Measurements from ENCODE around the gene IRAK1. TPM values are rescaled to one million over a fixed set of nuclear protein-coding genes. Genes with fewer than 3 reads are reported as not detected.

The IRAK1 gene
- total and polyA plus RNA-seq, 12 donors, result 18.2 to 59.0 (median 27.1) TPM

DNA sequence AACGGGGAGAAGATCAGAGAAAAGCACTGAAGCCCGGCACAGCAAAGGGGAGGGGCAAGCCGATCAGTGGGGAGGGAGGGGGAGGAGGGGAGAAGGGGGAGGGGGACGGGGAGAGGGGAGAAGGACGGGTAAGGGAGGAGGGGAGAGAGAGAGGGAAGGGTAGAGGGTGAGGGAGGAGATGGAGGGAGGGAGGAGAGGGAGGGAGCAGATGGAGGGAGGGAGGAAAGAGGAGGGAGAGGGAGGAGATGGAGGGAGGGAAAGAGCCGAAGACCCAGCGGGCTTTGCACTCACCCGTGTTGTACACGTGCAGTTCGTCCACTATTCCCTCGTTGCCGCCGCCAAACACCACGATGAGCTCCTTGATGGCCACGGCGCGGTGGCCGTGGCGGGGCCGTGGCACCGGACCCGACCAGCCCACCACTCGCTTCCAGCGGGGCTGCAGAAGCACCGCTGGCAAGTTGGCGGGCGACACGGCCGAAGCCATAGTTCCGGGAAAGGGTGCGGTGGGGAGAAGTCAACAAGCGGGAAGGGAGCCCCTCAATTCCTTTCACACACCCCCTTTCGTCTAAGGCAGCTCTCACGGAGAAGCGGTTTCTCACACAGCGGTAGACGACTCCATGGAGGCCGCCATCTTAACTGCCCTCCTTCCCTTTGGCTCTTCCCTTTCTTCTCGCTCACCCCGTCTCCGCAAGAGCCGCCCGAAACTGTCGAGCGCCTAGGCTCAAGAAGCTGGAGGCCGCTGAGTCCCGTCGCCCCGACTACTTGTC lies 49.2 kb downstream of the IRAK1 start:
- intact Hi-C loops (cut with DNase I), result no loop called here
- peak; percentile 5 to 38 (median 24) for ATAC-seq
- no peaks in the 10 kb centered on the region for H3K9me3 ChIP-seq
- H3K36me3 ChIP-seq, result no peaks in the 10 kb centered on the region
- H3K4me3 ChIP-seq, result peak overlapping the region; percentile 47 to 92 (median 83)
- H3K4me1 ChIP-seq, result peaks cover 8 to 66% (median 56%) of the 10 kb centered on the region in 9 donors
- peak in 1 of 2 donors; percentile 47 for DNase-seq
- TF ChIP-seq, protein P1, sequence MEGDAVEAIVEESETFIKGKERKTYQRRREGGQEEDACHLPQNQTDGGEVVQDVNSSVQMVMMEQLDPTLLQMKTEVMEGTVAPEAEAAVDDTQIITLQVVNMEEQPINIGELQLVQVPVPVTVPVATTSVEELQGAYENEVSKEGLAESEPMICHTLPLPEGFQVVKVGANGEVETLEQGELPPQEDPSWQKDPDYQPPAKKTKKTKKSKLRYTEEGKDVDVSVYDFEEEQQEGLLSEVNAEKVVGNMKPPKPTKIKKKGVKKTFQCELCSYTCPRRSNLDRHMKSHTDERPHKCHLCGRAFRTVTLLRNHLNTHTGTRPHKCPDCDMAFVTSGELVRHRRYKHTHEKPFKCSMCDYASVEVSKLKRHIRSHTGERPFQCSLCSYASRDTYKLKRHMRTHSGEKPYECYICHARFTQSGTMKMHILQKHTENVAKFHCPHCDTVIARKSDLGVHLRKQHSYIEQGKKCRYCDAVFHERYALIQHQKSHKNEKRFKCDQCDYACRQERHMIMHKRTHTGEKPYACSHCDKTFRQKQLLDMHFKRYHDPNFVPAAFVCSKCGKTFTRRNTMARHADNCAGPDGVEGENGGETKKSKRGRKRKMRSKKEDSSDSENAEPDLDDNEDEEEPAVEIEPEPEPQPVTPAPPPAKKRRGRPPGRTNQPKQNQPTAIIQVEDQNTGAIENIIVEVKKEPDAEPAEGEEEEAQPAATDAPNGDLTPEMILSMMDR (IDR thresholded peaks at IDR 0.05), result no peak
- peaks cover 0 to 24% (median 0%) of the 10 kb centered on the region in 7 donors for H3K27me3 ChIP-seq
- 0 to 1% methylated on average over 32 to 48 of the region's 49 CpGs for WGBS, 2 donors
- peak overlapping the region; percentile 93 to 100 (median 100) for H3K27ac ChIP-seq

DNA sequence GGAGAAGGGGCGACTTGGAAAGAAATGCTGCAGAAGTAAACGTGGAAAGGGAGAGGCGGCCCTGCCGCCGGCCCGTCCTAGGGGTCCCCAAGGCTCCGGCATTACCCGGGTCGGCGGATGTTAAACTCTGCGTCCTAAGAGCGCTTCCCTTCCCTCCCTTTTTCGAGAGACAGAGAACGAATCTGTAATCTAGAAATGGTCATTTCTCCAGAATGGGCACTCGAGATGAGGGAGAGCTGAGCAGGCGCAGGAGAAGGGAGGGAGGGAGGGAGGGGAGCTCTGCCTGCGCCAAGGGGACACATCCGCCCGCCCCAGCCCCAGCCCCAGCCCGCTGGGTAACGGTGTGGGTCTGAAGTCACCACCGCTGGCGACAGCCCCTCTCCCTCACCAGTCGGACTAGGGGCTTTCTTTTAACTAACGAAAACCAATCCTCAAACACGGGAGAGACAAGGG lies 49.8 kb downstream of the IRAK1 start:
- DNase-seq (no peak), ATAC-seq (peak in 1 of 8 donors; percentile 13)
- Histone ChIP-seq H3K9me3 (no peaks in the 10 kb centered on the region), H3K4me1 (peaks cover 8 to 68% (median 57%) of the 10 kb centered on the region in 9 donors), H3K27ac (peak overlapping the region in 8 of 10 donors; percentile 23 to 100 (median 79)), H3K36me3 (no peaks in the 10 kb centered on the region), H3K27me3 (peaks cover 0 to 20% (median 0%) of the 10 kb centered on the region in 7 donors), H3K4me3 (peak overlapping the region in 9 of 10 donors; percentile 47 to 92 (median 82))
- intact Hi-C loops (cut with DNase I), result no loop called here
- TF ChIP-seq, protein P1 (IDR thresholded peaks at IDR 0.05), result no peak
- WGBS, 2 donors, result 1 to 7% methylated on average over 22 to 26 of the region's 26 CpGs

DNA sequence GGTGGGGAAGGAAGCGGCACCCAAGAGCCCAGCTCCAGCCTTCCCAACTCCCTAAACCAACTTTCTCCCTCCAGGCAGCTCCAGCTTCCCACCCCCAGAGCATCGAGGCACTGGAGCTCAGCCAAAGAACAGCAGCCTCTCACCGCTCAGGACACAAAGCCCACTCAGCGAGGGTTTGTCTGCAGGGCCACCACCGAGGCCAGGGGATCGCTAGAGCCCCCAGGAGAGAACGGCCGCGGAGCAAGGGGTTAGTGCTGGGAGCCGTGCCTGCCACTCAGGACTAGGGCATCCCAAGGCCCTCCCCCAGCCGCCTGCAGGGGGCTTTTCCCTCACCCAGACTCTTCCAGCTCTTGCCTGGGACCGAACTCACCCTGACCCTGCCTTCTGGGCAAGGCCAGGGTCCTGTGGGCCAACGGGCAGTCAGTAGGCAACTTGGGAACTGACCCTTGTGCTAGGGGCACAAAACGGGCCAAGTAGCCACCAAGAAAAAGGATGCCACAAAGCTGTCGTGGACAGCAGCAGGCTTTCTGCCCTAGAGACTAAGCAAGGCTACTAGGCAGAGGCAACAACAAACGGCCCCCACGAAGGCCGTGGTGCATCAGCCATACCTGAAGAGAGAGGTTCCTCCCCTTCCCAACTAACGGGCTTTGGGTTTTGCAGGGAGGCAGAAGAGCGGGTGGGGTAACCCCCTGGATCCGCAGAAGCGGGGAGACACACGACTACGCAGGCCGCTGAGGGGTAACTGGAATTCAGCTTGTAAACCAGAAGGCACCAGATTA lies 50.4 kb downstream of the IRAK1 start:
- H3K27me3 ChIP-seq, result peaks cover 0 to 15% (median 0%) of the 10 kb centered on the region in 7 donors
- DNase-seq (no peak), ATAC-seq (no peak)
- no peaks in the 10 kb centered on the region for H3K9me3 ChIP-seq
- TF ChIP-seq, protein P1 (IDR thresholded peaks at IDR 0.05), result no peak
- peak overlapping the region in 8 of 10 donors; percentile 23 to 100 (median 79) for H3K27ac ChIP-seq
- 12 to 18% methylated on average over 23 to 25 of the region's 25 CpGs for WGBS, 2 donors
- H3K36me3 ChIP-seq, result peaks cover 0 to 3% (median 0%) of the 10 kb centered on the region in 9 donors
- H3K4me1 ChIP-seq, result peaks cover 8 to 69% (median 52%) of the 10 kb centered on the region in 9 donors
- intact Hi-C loops (cut with DNase I), result no loop called here
- H3K4me3 ChIP-seq, result peak overlapping the region in 9 of 10 donors; percentile 47 to 92 (median 82)

DNA sequence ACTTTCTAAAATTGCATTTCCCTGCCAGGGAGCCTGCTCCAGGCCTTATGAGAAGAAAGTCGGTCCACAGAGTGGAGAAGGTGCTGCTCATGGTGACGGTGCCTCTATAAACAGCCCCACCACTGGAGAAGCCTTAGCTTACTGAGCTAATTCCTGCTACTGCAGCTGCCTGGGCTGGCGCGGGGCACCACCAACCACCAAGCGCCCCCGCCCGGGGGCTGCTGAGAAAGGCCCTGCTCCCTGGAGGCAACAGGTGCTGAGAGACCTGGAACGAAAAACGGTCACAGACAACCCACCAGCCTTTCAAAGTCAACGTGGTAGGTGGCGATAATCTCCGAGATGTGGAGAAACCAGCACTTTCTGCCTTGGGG lies 51.0 kb downstream of the IRAK1 start:
- Histone ChIP-seq H3K4me3 (peak overlapping the region in 8 of 10 donors; percentile 47 to 92 (median 84)), H3K27me3 (peaks cover 0 to 15% (median 0%) of the 10 kb centered on the region in 7 donors), H3K9me3 (no peaks in the 10 kb centered on the region), H3K4me1 (peaks cover 8 to 65% (median 47%) of the 10 kb centered on the region in 9 donors), H3K27ac (peak overlapping the region in 6 of 10 donors; percentile 64 to 100 (median 96)), H3K36me3 (peaks cover 0 to 9% (median 0%) of the 10 kb centered on the region in 9 donors)
- WGBS, 2 donors, result 15 to 27% methylated on average over 12 of the region's 12 CpGs
- DNase-seq (no peak), ATAC-seq (no peak)
- intact Hi-C loops (cut with DNase I), result no loop called here
- TF ChIP-seq, protein P1 (IDR thresholded peaks at IDR 0.05), result no peak

Measured in heart right ventricle (tissue), 16 donors.